Right lobe of liver (tissue), 4 donors: ENCODE measurements around the gene KBTBD3.

Experiments
- POLR2A ChIP-seq: fragments of 450-650 bp; IDR thresholded peaks from one replicate; pipeline ENCODE4 v1.6.1; 2017; ENCODE audit warnings: antibody characterized with exemption, mild to moderate bottlenecking
- TF ChIP-seq, protein P1 (sequence below), 4 donors: fragments of 200-600 bp in 3 of 4; fragments of 450-650 bp in 1 of 4; IDR thresholded peaks; one replicate each; pipeline versions ENCODE4 v1.5.1 to v1.8.0; 2016 to 2022; ENCODE audit warnings: antibody characterized with exemption in 4 of 4, mild to moderate bottlenecking in 2 of 4
- donor health status: DM: no; HTN: no; CAD: no.
- donor health status: DM: no; HTN: no; CAD: no.
- donor health status: DM: no; HTN: yes; CAD: no.

DNA sequence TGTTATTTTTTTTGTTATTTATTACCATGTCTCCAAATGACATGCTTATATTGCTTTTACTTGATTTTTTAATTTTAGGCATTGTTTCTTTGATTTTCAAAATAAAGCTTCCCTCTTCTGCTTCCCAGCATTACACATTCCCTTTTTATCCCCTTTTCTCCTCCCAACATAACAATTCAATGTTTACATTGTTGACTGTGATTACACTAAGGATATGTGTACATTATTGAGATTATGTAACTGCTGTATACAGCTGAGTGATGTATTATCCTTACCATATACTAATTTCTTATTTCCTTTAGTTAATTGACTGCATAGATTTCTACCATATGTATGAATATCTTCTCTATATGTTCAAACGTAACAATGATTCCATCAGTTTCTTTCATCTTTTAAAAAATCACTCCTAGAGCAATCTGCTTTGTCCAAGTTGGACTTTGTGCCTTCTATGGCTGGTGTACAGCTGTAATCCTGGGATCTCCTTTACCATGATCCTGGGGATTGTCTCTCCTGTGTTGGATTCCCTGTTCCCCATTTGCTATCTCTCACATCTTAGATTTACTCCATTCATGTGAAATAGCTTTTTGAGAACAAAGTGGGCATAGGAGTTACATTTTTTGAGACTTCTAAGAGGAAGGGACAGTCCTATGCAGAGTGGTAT, 21.9 kb upstream of the KBTBD3 start:
- TF ChIP-seq, protein P1, sequence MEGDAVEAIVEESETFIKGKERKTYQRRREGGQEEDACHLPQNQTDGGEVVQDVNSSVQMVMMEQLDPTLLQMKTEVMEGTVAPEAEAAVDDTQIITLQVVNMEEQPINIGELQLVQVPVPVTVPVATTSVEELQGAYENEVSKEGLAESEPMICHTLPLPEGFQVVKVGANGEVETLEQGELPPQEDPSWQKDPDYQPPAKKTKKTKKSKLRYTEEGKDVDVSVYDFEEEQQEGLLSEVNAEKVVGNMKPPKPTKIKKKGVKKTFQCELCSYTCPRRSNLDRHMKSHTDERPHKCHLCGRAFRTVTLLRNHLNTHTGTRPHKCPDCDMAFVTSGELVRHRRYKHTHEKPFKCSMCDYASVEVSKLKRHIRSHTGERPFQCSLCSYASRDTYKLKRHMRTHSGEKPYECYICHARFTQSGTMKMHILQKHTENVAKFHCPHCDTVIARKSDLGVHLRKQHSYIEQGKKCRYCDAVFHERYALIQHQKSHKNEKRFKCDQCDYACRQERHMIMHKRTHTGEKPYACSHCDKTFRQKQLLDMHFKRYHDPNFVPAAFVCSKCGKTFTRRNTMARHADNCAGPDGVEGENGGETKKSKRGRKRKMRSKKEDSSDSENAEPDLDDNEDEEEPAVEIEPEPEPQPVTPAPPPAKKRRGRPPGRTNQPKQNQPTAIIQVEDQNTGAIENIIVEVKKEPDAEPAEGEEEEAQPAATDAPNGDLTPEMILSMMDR (IDR thresholded peaks at IDR 0.05): no peak
- no peak for TF ChIP-seq POLR2A
